H9 (cell line): Measurements from ENCODE around the gene DENND5A. TPM values are rescaled to one million over a fixed set of nuclear protein-coding genes. Genes with fewer than 3 reads are reported as not detected.

ENCODE experiments used
- DNase-seq: peaks from one replicate; pipeline ENCODE4 v3.0.0-alpha.2; 2017
- H2AFZ ChIP-seq: one replicate; pipeline ENCODE4 v1.6.1; 2013; ENCODE audit warnings: mild to moderate bottlenecking, low read length, control low read depth, moderate library complexity
- H2AK5ac ChIP-seq: 2 replicates; pipeline ENCODE4 v1.6.1; 2013; ENCODE audit warnings: low read length, control low read depth, mixed read lengths; ENCODE audit not compliant: insufficient read length
- H2BK120ac ChIP-seq: one replicate; pipeline ENCODE4 v1.6.1; 2013; ENCODE audit warnings: low read depth, mild to moderate bottlenecking, low read length, control low read depth, inconsistent platforms; ENCODE audit not compliant: poor library complexity, severe bottlenecking
- H2BK12ac ChIP-seq: 2 replicates; pipeline ENCODE4 v1.6.1; 2013; ENCODE audit warnings: low read length, control low read depth, mixed read lengths, low read depth; ENCODE audit not compliant: insufficient read length
- H2BK15ac ChIP-seq: 2 replicates; pipeline ENCODE4 v1.6.1; 2013; ENCODE audit warnings: low read depth, low read length, control low read depth
- H2BK20ac ChIP-seq: one replicate; pipeline ENCODE4 v1.6.1; 2013; ENCODE audit warnings: low read depth, mild to moderate bottlenecking, low read length, control low read depth, inconsistent platforms; ENCODE audit not compliant: poor library complexity, severe bottlenecking
- H2BK5ac ChIP-seq: 2 replicates; pipeline ENCODE4 v1.6.1; 2013; ENCODE audit warnings: low read length, control low read depth, mixed read lengths; ENCODE audit not compliant: insufficient read length
- H3K14ac ChIP-seq: 2 replicates; pipeline ENCODE4 v1.6.1; 2013; ENCODE audit warnings: low read length, control low read depth; ENCODE audit not compliant: insufficient read depth
- H3K18ac ChIP-seq: 2 replicates; pipeline ENCODE4 v1.6.1; 2013; ENCODE audit warnings: low read depth, mild to moderate bottlenecking, mixed read lengths, low read length, control low read depth; ENCODE audit not compliant: insufficient read length
- H3K23ac ChIP-seq: 2 replicates; pipeline ENCODE4 v1.6.1; 2013; ENCODE audit warnings: low read length, control low read depth, mixed read lengths, low read depth; ENCODE audit not compliant: insufficient read length
- H3K23me2 ChIP-seq: 2 replicates; pipeline ENCODE4 v1.6.1; 2013; ENCODE audit warnings: low read depth, mild to moderate bottlenecking, mixed read lengths, low read length, control low read depth; ENCODE audit not compliant: insufficient read length, poor library complexity, severe bottlenecking
- H3K27ac ChIP-seq: 2 replicates; pipeline ENCODE4 v1.5.1; 2013; ENCODE audit warnings: low read length, control low read depth, mixed read lengths, low read depth; ENCODE audit not compliant: insufficient read length
- H3K27me3 ChIP-seq: 2 replicates; pipeline ENCODE4 v1.6.1; 2013; ENCODE audit warnings: low read length, control low read depth, inconsistent platforms; ENCODE audit not compliant: insufficient read depth
- H3K4ac ChIP-seq: 2 replicates; pipeline ENCODE4 v1.6.1; 2013; ENCODE audit warnings: low read depth, mild to moderate bottlenecking, control low read depth, inconsistent platforms, low read length, moderate library complexity
- H3K4me1 ChIP-seq: 2 replicates; pipeline ENCODE4 v1.6.1; 2013; ENCODE audit warnings: low read length, control low read depth, inconsistent platforms; ENCODE audit not compliant: insufficient read depth
- H3K4me2 ChIP-seq: 2 replicates; pipeline ENCODE4 v1.6.1; 2013; ENCODE audit warnings: low read length, control low read depth, mixed read lengths; ENCODE audit not compliant: insufficient read length, insufficient read depth
- H3K56ac ChIP-seq: 2 replicates; pipeline ENCODE4 v1.6.1; 2013; ENCODE audit warnings: low read depth, mild to moderate bottlenecking, mixed read lengths, low read length, control low read depth; ENCODE audit not compliant: insufficient read length
- H3K79me1 ChIP-seq: 2 replicates; pipeline ENCODE4 v1.6.1; 2013; ENCODE audit warnings: low read depth, mild to moderate bottlenecking, moderate library complexity, low read length, control low read depth, inconsistent platforms; ENCODE audit not compliant: insufficient read depth, poor library complexity, severe bottlenecking
- H3K79me2 ChIP-seq: 2 replicates; pipeline ENCODE4 v1.6.1; 2013; ENCODE audit warnings: low read length, control low read depth, inconsistent platforms; ENCODE audit not compliant: insufficient read depth
- H3K9ac ChIP-seq: 2 replicates; pipeline ENCODE4 v1.6.1; 2013; ENCODE audit warnings: low read length, control low read depth, mixed read lengths; ENCODE audit not compliant: insufficient read length; ENCODE audit errors: extremely low read depth
- H3K9me3 ChIP-seq: one replicate; pipeline ENCODE4 v1.6.1; 2013; ENCODE audit warnings: low read depth, low read length, inconsistent platforms; ENCODE audit not compliant: control insufficient read depth
- H3T11ph ChIP-seq: one replicate; pipeline ENCODE4 v1.6.1; 2013; ENCODE audit warnings: mild to moderate bottlenecking, low read length, control low read depth, inconsistent platforms
- H4K20me1 ChIP-seq: one replicate; pipeline ENCODE4 v1.6.1; 2013; ENCODE audit not compliant: control insufficient read depth, insufficient read length, insufficient read depth
- H4K5ac ChIP-seq: 2 replicates; pipeline ENCODE4 v1.6.1; 2013; ENCODE audit warnings: low read depth, mild to moderate bottlenecking, mixed read lengths, low read length, control low read depth; ENCODE audit not compliant: insufficient read length
- H4K8ac ChIP-seq: replicated peaks from 2 replicates; pipeline ENCODE4 v1.6.1; 2013; ENCODE audit warnings: low read length, control low read depth, mixed read lengths, low read depth; ENCODE audit not compliant: insufficient read length
- H4K91ac ChIP-seq: 2 replicates; pipeline ENCODE4 v1.6.1; 2013; ENCODE audit warnings: low read depth, mild to moderate bottlenecking, moderate library complexity, mixed read lengths, low read length, control low read depth; ENCODE audit not compliant: insufficient read length
- H3K27ac Mint-ChIP-seq, 3 experiments: 2 replicates in 2 of 3; 3 replicates in 1 of 3; pipeline ENCODE4 v1.8.0; 2020 to 2021; ENCODE audit warnings: mixed read lengths in 3 of 3, mild to moderate bottlenecking in 1 of 3, moderate library complexity in 1 of 3
- H3K27me3 Mint-ChIP-seq: 2 replicates; pipeline ENCODE4 v1.8.0; 2021; ENCODE audit warnings: low read depth, mild to moderate bottlenecking, moderate library complexity, mixed read lengths
- H3K36me3 Mint-ChIP-seq, 3 experiments: 2 replicates in 2 of 3; 3 replicates in 1 of 3; pipeline ENCODE4 v1.8.0; 2020 to 2021; ENCODE audit warnings: low read depth in 3 of 3, mixed read lengths in 3 of 3; ENCODE audit not compliant: insufficient read depth in 1 of 3
- H3K4me1 Mint-ChIP-seq, 2 experiments: 2 replicates each; pipeline ENCODE4 v1.8.0; 2020; ENCODE audit warnings: mixed read lengths in 2 of 2
- H3K4me3 Mint-ChIP-seq, 2 experiments: 2 replicates in 1 of 2; 3 replicates in 1 of 2; pipeline ENCODE4 v1.8.0; 2020 to 2021; ENCODE audit warnings: mild to moderate bottlenecking in 2 of 2, mixed read lengths in 2 of 2, moderate library complexity in 1 of 2
- H3K9me3 Mint-ChIP-seq, 2 experiments: 2 replicates in 1 of 2; 3 replicates in 1 of 2; pipeline ENCODE4 v1.8.0; 2020; ENCODE audit warnings: mild to moderate bottlenecking in 2 of 2, mixed read lengths in 2 of 2, moderate library complexity in 1 of 2
- CTCF ChIP-seq: fragments of 200-600 bp; sonication (generic); conservative IDR thresholded peaks from 3 replicates; pipeline ENCODE4 v1.8.0; 2021; ENCODE audit warnings: antibody characterized with exemption, mild to moderate bottlenecking
- WGBS: extraction: QIAGEN DNeasy Blood & Tissue Kit; methylation state at CpG from one replicate; pipeline ENCODE4 v1.1.7; 2013; ENCODE audit warnings: missing lambda C conversion rate, low lambda C conversion rate, mixed read lengths; ENCODE audit not compliant: insufficient read length; ENCODE audit errors: extremely low coverage; 5-methylcytosine and 5-hydroxymethylcytosine counted together
- total RNA-seq: library from RNA; stranded (reverse); gene quantifications from 2 replicates; pipeline ENCODE4 v1.2.1, GENCODE V29; 2021

DENND5A gene
- total RNA-seq, 1 experiment from 2014 or later: 59.6 TPM

- TF ChIP-seq CTCF: no peak
- no peaks in the 10 kb centered on the region for H3K79me2 ChIP-seq
- Mint-ChIP-seq H3K27ac (peak overlapping the region in 1 of 3 experiments; percentile 7; a peak in 2 of 7 replicates), H3K36me3 (peaks cover 13 to 20% (median 14%) of the 10 kb centered on the region in 3 experiments; a peak in 6 of 7 replicates), H3K4me3 (no peak overlapping the region), H3K4me1 (no peaks in the 10 kb centered on the region), H3K27me3 (no peaks in the 10 kb centered on the region), H3K9me3 (no peaks in the 10 kb centered on the region)
- H3K56ac ChIP-seq: no peak overlapping the region
- H4K20me1 ChIP-seq: no peaks in the 10 kb centered on the region
- no peak overlapping the region for H2BK120ac ChIP-seq
- no peak overlapping the region for H2BK12ac ChIP-seq
- H3K23me2 ChIP-seq: no peaks in the 10 kb centered on the region
- no peak overlapping the region for H2BK15ac ChIP-seq
- DNase-seq: no peak
- H2AK5ac ChIP-seq: no peak overlapping the region
- no peak overlapping the region for H2BK5ac ChIP-seq
- H3K18ac ChIP-seq: no peak overlapping the region
- no peak overlapping the region for H4K5ac ChIP-seq
- H4K91ac ChIP-seq: no peak overlapping the region
- H3K27me3 ChIP-seq: no peaks in the 10 kb centered on the region
- H3K4me1 ChIP-seq: no peaks in the 10 kb centered on the region
- no peak overlapping the region for H3K4ac ChIP-seq
- no peaks in the 10 kb centered on the region for H3K79me1 ChIP-seq
- H3K27ac ChIP-seq: no peak overlapping the region
- no peak overlapping the region for H3K14ac ChIP-seq
- WGBS: no CpG with 5 or more reads among the region's 8 CpGs
- no peak overlapping the region for H3K4me2 ChIP-seq
- no peak overlapping the region for H2AFZ ChIP-seq
- no peak overlapping the region for H3K9ac ChIP-seq
- H2BK20ac ChIP-seq: no peak overlapping the region
- H3K9me3 ChIP-seq: no peaks in the 10 kb centered on the region
- H3T11ph ChIP-seq: no peak overlapping the region
- H3K23ac ChIP-seq: no peak overlapping the region
- H4K8ac ChIP-seq: no peak overlapping the region
Measured at GRCh38 chr11:9277176-9277575, 12.0 kb upstream of the DENND5A start.
